Fibroblast of lung (primary cell): ENCODE results near the gene RPS27A.
"Not testable (repeated sequence)": the region's sequence is repeated elsewhere in the genome, so short reads cannot be mapped to it uniquely, and the experiment has no call there.

ENCODE experiments used
- CTCF ChIP-seq, 2 donors: IDR thresholded peaks in 1 of 2; conservative IDR thresholded peaks in 1 of 2; 1 replicate in 1 of 2; 2 replicates in 1 of 2; pipeline ENCODE4 v1.5.1; 2011 to 2012; ENCODE audit warnings: low read length in 2 of 2, control low read depth in 1 of 2, inconsistent platforms in 1 of 2, low read depth in 1 of 2, mild to moderate bottlenecking in 1 of 2
- EZH2 ChIP-seq: IDR thresholded peaks from 2 replicates; pipeline ENCODE4 v1.5.1; 2012; ENCODE audit warnings: low read length, control low read depth, mild to moderate bottlenecking; ENCODE audit errors: missing control alignments

GRCh38 chr2:55191888-55192287 is 40.6 kb upstream of the RPS27A start:
- TF ChIP-seq CTCF (conservative IDR thresholded peaks at IDR 0.05 in 1 of 2, IDR thresholded peaks at IDR 0.05 in 1 of 2; ENCODE audit: low read depth in 1 of 2, low read length in 2 of 2); EZH2: not testable (repeated sequence)
